GM10266 (cell line): ENCODE data around the gene PYY.

Source experiments
- DNase-seq: peaks from one replicate; pipeline ENCODE4 v3.0.0; 2012; ENCODE audit errors: extremely low spot score
- CTCF ChIP-seq: IDR thresholded peaks from 2 replicates; pipeline ENCODE4 v1.5.1; 2012; ENCODE audit warnings: mild to moderate bottlenecking, low read depth; ENCODE audit not compliant: control insufficient read depth, insufficient read depth; ENCODE audit errors: missing control alignments

PYY gene

GRCh38 chr17:43986225-43986981 is 32.7 kb upstream of the PYY start:
- TF ChIP-seq CTCF = no peak
- DNase-seq = no peak

GRCh38 chr17:43984521-43984920 is 30.8 kb upstream of the PYY start:
- TF ChIP-seq CTCF = no peak
- no peak for DNase-seq

DNA sequence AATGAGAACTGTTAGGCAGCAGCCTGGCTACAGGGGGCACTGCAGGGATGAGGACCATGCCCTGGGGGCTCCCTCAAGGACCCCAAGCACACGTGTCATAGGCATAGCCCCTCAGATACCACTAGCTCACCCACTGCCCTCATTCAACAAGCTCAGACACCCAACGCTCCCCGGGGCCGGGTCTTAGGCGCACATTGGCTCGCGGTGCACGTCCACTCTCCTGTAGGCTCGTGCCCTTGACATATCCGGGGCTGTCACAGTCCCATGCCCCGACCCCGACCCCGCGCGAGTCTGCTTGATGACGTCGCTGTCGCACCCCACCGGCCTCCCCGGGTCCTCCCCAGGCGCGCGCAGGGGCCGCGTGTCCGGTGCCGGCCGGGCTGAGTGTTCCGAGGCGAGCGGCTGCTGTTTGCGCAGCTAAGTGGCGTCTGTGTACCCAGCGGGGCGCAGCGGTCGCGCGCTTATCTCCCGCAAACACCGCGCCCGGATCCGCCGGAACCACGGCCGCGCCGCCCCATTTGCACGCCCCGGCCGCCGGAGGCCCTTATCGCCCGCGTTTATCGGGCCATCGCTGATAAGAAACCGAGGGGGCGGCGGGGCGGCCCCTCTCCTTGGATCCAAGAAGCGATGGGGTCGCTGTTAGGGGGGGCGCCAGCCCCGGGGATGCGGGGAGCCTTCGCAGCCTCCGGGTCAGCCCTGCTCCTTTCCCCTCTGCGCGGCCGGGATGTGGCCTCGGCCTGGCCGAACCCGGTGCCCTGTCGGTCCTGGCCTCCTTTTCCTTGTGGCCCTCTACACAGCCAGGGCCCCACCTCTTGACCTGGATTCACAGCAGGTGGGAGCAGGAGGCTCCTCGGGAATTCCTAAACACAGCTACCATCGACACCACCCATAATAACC is 30.0 kb upstream of the PYY start:
- DNase-seq = no peak
- TF ChIP-seq CTCF = no peak

GRCh38 chr17:43983196-43983514 is 29.4 kb upstream of the PYY start:
- DNase-seq = no peak
- no peak for TF ChIP-seq CTCF

GRCh38 chr17:43982171-43982570 is 28.4 kb upstream of the PYY start:
- no peak for TF ChIP-seq CTCF
- DNase-seq = no peak

DNA sequence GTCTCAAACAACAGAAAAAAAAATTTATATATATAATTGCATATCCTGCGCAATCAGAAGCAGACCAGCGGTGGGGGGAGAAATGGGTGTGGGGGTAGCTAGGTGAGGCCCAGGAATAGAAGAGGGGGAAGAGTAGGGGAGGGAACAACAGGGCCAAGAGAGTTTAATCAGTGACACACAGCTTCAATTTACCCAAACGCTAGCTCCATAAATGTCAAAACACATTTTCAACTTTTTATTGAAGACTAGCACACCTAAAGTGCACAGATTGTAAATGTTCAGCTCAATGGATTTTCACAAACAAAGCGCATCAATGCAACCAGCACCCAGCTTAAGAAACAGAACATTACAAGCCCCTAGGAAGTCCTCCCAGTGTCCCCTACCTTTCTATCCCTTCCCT is 25.9 kb upstream of the PYY start:
- no peak for DNase-seq
- no peak for TF ChIP-seq CTCF

DNA sequence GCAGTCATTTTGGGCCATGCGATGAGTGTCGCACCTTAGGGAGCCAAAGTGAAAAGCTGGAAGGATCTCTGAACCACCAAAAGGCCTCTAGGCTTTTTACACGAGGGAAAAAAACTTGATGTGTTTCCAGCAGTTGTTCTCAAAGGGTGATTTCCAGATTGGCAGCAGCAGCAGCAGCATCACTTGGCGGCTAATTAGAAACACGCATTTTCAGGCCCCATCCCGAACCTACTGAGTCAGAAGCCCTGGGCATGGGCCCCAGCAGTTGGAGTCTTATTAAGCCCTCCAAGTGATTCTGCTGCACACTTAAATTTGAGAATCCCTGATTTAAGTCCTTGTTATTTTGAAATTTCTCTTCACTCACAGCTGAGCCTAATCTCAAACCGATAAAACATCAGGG is 25.3 kb upstream of the PYY start:
- TF ChIP-seq CTCF = no peak
- DNase-seq = no peak
